Fibroblast of skin of right quadriceps (primary cell): Measurements from ENCODE around the gene ASIC4.
A peak's percentile ranks its signal among the peaks of the same experiment; 100 is the strongest.

ENCODE experiments used
- DNase-seq: peaks from one replicate; pipeline ENCODE4 v3.0.0-alpha.2; 2013

The ASIC4 gene, protein sequence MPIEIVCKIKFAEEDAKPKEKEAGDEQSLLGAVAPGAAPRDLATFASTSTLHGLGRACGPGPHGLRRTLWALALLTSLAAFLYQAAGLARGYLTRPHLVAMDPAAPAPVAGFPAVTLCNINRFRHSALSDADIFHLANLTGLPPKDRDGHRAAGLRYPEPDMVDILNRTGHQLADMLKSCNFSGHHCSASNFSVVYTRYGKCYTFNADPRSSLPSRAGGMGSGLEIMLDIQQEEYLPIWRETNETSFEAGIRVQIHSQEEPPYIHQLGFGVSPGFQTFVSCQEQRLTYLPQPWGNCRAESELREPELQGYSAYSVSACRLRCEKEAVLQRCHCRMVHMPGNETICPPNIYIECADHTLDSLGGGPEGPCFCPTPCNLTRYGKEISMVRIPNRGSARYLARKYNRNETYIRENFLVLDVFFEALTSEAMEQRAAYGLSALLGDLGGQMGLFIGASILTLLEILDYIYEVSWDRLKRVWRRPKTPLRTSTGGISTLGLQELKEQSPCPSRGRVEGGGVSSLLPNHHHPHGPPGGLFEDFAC

DNA sequence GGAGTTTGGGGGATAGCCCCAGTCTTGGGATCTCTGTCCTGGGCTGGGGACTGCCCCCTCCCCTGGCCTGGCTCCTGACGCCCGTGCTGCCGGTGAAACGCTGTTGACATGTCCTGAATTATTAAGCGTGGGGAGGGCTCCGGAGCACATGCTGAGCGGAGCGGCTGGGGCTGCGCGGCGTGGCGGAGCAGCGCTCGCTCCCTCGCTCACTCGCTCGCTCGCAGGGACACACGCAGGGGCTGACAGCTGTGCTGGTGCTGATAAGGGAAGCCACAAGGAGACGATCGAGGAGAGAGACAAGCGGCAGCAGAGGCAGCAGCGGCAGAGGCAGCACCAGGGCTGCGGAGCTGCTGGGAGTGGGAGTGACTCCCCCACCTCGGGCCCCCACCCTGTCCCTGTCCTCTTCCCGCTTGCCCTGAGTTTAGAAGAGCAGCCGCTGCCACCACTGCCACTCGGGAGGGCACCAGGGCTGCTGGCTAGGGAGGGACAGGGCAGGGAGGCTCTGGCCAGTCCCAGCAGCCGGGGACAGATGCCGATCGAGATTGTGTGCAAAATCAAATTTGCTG, at the start of gene ASIC4:
ASIC4 (plus strand) TSS at position 287 of the 566 bp plus-strand sequence; CDS start at position 530, 243 bp downstream.
- no peak for DNase-seq

DNA sequence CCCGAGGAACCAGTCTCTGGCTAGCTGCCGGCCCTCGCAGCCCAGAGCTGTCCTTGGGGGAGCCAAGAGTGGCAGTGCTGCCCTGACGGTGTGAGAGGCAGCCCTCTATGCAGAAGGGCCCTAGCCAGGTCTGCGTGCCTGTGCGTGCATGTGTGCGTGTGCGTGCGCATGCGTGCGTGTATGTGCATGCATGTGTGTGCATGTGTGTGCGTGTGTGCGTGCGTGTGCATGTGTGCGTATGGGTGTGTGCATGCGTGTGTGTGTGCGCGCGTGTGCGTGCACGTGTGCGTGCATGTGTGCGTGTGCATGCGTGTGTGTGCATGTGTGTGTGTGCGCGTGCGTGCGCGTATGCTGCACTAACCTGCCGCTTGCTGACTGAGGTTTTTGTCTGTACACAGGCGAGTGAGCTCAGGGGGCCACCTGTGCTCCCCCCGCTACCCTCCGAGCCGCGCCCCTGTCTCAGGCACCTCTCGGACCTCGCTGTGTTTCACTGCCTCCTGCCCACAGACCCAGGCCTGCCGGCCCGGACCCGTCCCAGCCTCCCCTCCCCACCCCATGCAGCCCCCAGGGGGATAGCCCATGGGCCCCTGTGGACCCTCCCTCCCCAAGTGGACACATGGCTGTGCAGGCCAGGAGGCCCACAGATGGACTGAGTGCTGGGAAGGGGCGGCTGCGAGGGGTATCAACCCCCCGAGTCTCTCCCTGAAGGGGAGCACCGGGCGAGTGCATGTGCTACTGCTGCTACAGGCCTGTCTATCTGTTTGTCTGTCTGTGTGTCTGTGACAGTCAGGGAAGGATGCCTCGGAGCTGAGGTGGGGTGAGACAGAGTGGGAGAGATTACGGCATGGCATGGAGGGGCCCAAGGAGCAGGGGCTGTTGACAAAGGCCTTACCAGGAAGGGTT, 48.4 kb upstream of the ASIC4 start:
- DNase-seq = no peak

DNA sequence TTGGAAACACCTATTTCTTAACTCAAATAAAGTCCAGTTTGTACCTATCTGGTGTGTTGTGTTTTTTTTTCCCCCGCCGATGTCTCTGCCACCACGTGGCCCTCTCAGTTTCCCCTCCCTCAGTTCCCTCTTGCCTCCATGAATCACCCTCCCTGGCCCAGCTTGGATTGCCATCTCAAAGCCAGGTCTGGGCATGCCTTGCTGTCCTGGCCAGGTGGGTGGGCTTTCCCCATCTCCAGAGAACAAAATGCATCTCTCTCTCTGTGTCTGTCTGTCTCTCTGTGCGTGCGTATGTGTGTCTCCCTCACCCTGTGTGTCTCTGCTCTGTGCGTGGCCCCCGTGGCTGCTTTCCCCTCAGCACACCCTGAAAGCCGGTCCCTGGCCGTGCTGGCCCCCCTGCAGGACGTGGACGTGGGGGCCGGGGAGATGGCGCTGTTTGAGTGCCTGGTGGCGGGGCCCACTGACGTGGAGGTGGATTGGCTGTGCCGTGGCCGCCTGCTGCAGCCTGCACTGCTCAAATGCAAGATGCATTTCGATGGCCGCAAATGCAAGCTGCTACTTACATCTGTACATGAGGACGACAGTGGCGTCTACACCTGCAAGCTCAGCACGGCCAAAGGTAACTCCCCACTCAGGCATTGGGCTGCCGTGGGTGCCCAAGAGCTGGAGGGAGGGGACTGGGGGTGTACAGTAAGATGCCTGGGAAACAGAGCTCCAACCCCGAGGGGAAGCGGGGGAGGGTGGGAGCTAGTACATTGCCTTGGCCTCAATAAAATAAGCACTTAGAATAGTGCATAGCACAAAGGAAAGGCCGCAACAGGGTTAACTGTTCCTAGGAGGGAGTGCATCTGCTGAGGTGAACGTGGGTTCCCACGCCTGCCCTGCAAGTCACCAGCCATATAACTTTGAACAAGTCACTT, 47.2 kb upstream of the ASIC4 start:
- no peak for DNase-seq

- no peak for DNase-seq
These were observed 46.6 kb upstream of the ASIC4 start for GRCh38 chr2:219467736-219468075.

GRCh38 chr2:219468410-219469185, 45.7 kb upstream of the ASIC4 start:
- DNase-seq = no peak

DNA sequence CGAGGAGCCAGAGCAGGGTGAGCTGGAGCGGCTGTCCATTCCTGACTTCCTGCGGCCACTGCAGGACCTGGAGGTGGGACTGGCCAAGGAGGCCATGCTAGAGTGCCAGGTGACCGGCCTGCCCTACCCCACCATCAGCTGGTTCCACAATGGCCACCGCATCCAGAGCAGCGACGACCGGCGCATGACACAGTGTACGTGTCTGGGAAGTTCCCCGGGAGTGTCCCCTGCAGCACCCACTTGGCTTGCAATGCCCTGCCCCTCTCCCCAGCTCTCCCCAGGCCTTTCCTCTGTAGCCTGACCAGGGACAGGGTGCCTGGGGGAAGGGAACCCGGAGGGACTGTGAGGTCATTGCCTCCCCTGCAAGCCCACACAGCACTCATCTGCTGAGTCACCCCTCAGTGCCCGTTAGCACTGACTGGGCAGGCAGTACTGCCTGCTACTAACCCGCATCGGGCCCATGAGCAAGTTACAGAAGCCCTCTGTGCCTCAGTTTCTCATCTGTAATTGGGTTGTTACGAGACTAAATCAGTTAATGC, 45.0 kb upstream of the ASIC4 start:
- peak; percentile 54 for DNase-seq

GRCh38 chr2:219470429-219470828, 43.9 kb upstream of the ASIC4 start:
- DNase-seq = no peak

DNA sequence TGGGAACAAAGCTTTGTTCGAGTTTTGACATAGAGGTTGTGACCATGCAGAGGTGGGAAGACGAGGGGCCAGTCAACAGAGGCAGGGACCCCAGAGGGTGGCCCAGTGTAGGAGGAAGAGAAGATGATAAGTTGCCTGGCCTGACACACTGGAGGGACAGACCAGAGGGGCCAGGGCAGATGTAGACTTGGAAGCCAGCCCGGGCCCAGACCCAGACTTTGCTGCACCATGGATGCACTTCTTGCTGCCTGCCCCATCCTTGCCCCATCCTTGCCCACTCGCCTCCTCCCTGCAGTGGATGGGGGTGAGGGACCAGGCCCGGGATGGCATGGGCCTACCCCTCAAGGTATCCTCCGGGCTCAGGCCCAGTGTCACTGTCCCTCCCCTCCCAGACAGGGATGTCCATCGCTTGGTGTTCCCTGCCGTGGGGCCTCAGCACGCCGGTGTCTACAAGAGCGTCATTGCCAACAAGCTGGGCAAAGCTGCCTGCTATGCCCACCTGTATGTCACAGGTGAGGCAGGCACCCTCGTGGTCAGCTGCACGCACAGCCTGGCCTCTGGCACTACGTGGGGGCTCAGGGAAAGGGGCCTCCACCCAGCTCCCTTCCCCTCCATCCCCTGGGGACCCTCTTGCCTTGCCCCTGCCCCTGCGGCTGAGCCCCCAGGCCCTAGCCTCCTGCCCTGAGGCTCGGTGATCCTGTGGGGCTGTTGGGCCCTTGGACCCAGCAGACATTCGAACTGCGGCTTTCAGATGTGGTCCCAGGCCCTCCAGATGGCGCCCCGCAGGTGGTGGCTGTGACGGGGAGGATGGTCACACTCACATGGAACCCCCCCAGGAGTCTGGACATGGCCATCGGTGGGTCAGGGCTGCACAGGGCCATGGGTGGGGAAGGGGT, 42.6 kb upstream of the ASIC4 start:
- no peak for DNase-seq

- no peak for DNase-seq
These were observed 41.6 kb upstream of the ASIC4 start for GRCh38 chr2:219472629-219473187.

GRCh38 chr2:219473511-219473910, 40.8 kb upstream of the ASIC4 start:
- no peak for DNase-seq

DNA sequence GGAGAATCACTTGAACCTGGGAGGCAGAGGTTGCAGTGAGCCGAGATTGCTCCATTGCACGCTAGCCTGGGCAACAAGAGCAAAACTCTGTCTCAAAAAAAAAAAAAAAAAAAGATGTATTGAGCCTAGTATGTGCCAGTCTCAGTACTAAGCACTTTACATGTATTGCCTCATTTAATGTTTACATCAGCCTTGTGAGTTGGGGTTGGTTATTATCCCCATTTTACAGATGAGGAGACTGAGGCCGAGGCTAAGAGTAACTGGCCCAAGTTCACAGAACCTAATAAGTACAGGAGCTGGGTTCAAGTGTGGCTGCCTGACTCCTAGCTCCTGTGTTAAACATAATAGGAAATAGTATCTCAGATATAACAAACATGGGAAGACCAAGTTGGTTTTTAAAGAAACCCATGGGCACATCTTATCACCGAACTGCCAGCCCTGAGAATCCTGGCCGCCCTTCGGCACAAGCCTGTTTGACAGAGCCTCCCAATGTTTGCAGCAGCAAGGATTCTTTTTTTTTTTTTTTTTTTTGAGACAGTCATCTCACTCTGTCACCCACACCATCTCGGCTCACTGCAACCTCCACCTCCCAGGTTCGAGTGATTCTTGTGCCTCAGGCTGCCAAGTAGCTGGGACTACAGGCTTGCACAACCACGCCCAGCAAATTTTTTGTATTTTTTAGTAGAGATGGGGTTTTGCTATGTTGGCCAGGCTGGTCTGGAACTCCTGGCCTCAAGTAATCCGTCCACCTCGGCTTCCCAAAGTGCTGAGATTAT, 39.8 kb upstream of the ASIC4 start:
- no peak for DNase-seq

GRCh38 chr2:219475278-219475677, 39.0 kb upstream of the ASIC4 start:
- DNase-seq = no peak

DNA sequence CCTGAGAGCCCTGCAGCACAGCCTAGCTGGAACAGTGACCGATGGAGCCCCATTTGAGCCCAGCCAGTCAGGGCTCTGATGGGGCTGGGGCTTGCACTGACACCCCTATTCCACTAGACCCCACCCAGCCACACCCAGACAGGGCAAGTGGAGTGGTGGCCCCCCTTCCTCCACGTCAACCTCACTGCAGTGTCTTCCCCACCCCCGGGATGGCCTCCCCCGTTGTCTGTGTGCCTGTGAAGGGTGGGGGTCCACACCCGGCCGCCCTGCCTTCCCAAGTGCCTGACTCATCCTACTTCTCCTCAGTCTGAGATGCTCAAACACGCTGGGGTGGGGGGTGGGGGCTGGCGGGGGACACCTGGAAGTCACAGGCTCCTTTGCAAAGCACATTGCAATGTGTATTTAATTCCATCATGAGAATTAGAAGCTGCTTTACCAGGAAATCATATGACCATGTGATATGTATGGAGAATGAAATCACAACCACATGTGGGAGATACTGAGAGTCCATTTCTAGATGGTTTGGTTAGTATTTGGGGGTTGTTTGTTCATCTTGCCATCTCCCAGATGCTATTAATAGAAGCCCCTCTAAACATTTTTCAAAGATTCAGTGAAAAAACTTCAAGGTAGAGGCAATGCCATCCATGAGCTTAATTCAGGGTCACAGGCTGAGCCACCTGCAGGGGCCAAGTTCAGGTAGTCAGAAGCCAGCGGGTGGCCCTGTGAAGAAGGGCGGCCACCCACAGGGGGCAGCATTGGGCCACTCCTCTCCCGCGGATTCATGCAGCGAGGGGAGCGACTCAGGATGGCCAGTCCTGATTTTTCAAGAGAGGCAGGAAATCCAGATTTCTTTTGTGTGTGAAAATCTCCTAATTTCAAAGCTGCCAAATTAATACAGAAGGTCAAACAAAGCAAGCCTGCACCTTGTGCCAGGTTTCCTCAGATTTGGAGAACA, 38.3 kb upstream of the ASIC4 start:
- peak; percentile 82 for DNase-seq

- no peak for DNase-seq
These were observed 37.6 kb upstream of the ASIC4 start for GRCh38 chr2:219476652-219477151.

DNA sequence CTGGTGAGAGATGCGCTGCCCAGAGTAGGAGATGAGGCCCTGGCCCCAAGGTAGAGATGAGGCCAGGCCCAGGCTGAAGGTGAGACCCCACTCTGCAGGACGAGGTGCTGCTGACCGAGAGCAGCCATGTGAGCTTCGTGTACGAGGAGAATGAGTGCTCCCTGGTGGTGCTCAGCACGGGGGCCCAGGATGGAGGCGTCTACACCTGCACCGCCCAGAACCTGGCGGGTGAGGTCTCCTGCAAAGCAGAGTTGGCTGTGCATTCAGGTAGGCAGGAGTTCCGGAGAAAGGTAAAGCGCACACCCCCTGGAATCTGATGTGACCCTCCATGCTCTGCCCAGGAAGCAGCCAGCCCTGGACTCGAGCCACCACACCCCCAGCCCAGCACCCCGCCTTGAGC, 37.1 kb upstream of the ASIC4 start:
- DNase-seq = no peak

- DNase-seq = no peak
These were observed 36.5 kb upstream of the ASIC4 start for GRCh38 chr2:219477815-219478214.

- DNase-seq = no peak
These were observed 35.4 kb upstream of the ASIC4 start for GRCh38 chr2:219478916-219479315.
